HepG2 (cell line): ENCODE data around the gene ARHGEF40. TPM values are rescaled to one million over a fixed set of nuclear protein-coding genes. Genes with fewer than 3 reads are reported as not detected.

Source experiments
- AKNA ChIP-seq: sonication (generic); formaldehyde crosslinking; IDR thresholded peaks from 2 replicates; pipeline ENCODE4 v1.4.0; 2020; ENCODE audit warnings: missing genetic modification reagents, borderline replicate concordance
- EP300 ChIP-seq, 3 experiments: sonication (generic) in 1 of 3; formaldehyde crosslinking in 1 of 3; IDR thresholded peaks; 2 replicates each; pipeline versions ENCODE4 v1.5.1 to v1.6.1; 2011 to 2020; ENCODE audit warnings: low read depth in 2 of 3, low read length in 2 of 3, borderline replicate concordance in 1 of 3, improper control_type of control experiment in 1 of 3, mild to moderate bottlenecking in 1 of 3, missing genetic modification reagents in 1 of 3, moderate library complexity in 1 of 3
- HNF1A ChIP-seq, 2 experiments: sonication (generic) in 1 of 2; formaldehyde crosslinking in 1 of 2; IDR thresholded peaks; 2 replicates each; pipeline versions ENCODE4 v1.4.0 to v1.6.1; 2016 to 2020; ENCODE audit warnings: borderline replicate concordance in 1 of 2, low read depth in 1 of 2, mild to moderate bottlenecking in 1 of 2, missing genetic modification reagents in 1 of 2
- JARID2 ChIP-seq: sonication (generic); formaldehyde crosslinking; IDR thresholded peaks from 2 replicates; pipeline ENCODE4 v1.8.1; 2023; ENCODE audit warnings: missing genetic modification reagents, inconsistent platforms; ENCODE audit not compliant: insufficient replicate concordance
- NCOA1 ChIP-seq: sonication (generic); formaldehyde crosslinking; IDR thresholded peaks from 2 replicates; pipeline ENCODE4 v1.9.0; 2021; ENCODE audit warnings: missing genetic modification reagents
- NCOA2 ChIP-seq: sonication (generic); formaldehyde crosslinking; IDR thresholded peaks from 2 replicates; pipeline ENCODE4 v1.8.0; 2022; ENCODE audit warnings: inconsistent platforms
- PITX1 ChIP-seq: sonication (generic); formaldehyde crosslinking; IDR thresholded peaks from 2 replicates; pipeline ENCODE4 v1.5.1; 2020; ENCODE audit warnings: mild to moderate bottlenecking, missing genetic modification reagents
- RNF219 ChIP-seq: sonication (generic); formaldehyde crosslinking; IDR thresholded peaks from 2 replicates; pipeline ENCODE4 v1.5.0; 2020; ENCODE audit warnings: mild to moderate bottlenecking, missing genetic modification reagents
- SAFB2 ChIP-seq: sonication (generic); formaldehyde crosslinking; IDR thresholded peaks from 2 replicates; pipeline ENCODE4 v1.5.1; 2020; ENCODE audit warnings: missing genetic modification reagents, low read depth, mild to moderate bottlenecking, borderline replicate concordance
- SMC3 ChIP-seq: IDR thresholded peaks from 2 replicates; pipeline ENCODE4 v1.6.1; 2011; ENCODE audit warnings: low read length, improper control_type of control experiment
- YY1 ChIP-seq: IDR thresholded peaks from 2 replicates; pipeline ENCODE4 v1.6.1; 2011; ENCODE audit warnings: low read length, low read depth, moderate library complexity, mild to moderate bottlenecking; ENCODE audit not compliant: insufficient read depth, insufficient replicate concordance
- ZBTB7B ChIP-seq: sonication (generic); formaldehyde crosslinking; IDR thresholded peaks from 2 replicates; pipeline ENCODE4 v1.4.0; 2020; ENCODE audit warnings: missing genetic modification reagents
- ZNF12 ChIP-seq: sonication (generic); formaldehyde crosslinking; IDR thresholded peaks from 2 replicates; pipeline ENCODE4 v1.5.0; 2020; ENCODE audit warnings: missing genetic modification reagents
- ZNF549 ChIP-seq: sonication (generic); formaldehyde crosslinking; IDR thresholded peaks from 2 replicates; pipeline ENCODE4 v1.5.0; 2020; ENCODE audit warnings: missing genetic modification reagents
- ZNF615 ChIP-seq: sonication (generic); formaldehyde crosslinking; IDR thresholded peaks from 2 replicates; pipeline ENCODE4 v1.5.0; 2020; ENCODE audit warnings: mild to moderate bottlenecking, missing genetic modification reagents, borderline replicate concordance
- polyA plus RNA-seq, 8 experiments: library from polyadenylated mRNA; depleted of rRNA in 3 of 8; stranded (reverse) in 7 of 8; unstranded in 1 of 8; fragments of >200 nt; fragmentation: Illumina TruSeq in 4 of 8; extraction: Trizol in 4 of 8; gene quantifications; 2 replicates each; pipeline versions ENCODE4 v1.2.1 to v1.2.3, GENCODE V29; 2011 to 2016; ENCODE audit warnings: low read depth in 4 of 8, missing spikeins in 1 of 8, mixed read lengths in 1 of 8; ENCODE audit not compliant: insufficient read depth in 1 of 8
- total RNA-seq, 5 experiments: library from RNA; depleted of rRNA; stranded (reverse); fragments of >200 nt; fragmentation: Illumina TruSeq; extraction: Trizol; gene quantifications; 2 replicates each; pipeline ENCODE4 v1.2.3, GENCODE V29; 2016; ENCODE audit warnings: low read depth in 1 of 5

ARHGEF40 gene
- total and polyA plus RNA-seq, 2 of the 13 experiments (the other 11 are each of a cell fraction or from before 2014, with no cell fraction given) = 28.1 to 78.1 TPM

- TF ChIP-seq JARID2 (CRISPR knock-in tag) (no peak), ZNF12 (peak; percentile 56; the same call in 1 of the 2 replicates), NCOA1 (CRISPR knock-in tag) (0 out of 2 replicates have a peak, but pooled peaks have one; percentile 54), EP300 (IDR thresholded peaks at IDR 0.05; ENCODE audit: low read depth in 2 of 2, low read length in 2 of 2) (no peak), EP300 (CRISPR knock-in tag; IDR thresholded peaks at IDR 0.05; ENCODE audit: borderline replicate concordance) (no peak), ZNF615 (CRISPR knock-in tag) (no peak), HNF1A (IDR thresholded peaks at IDR 0.05; ENCODE audit: low read depth) (no peak), HNF1A (CRISPR knock-in tag; IDR thresholded peaks at IDR 0.05; ENCODE audit: borderline replicate concordance) (no peak), PITX1 (CRISPR knock-in tag) (peak; percentile 75; the same call in 1 of the 2 replicates), AKNA (CRISPR knock-in tag) (no peak), YY1 (no peak), ZBTB7B (CRISPR knock-in tag) (no peak; the same call in 1 of the 2 replicates), NCOA2 (CRISPR knock-in tag) (no peak), SAFB2 (no peak), ZNF549 (no peak), RNF219 (CRISPR knock-in tag) (no peak), SMC3 (no peak)
These were observed 31.4 kb upstream of the ARHGEF40 start (continued) for GRCh38 chr14:21038441-21039422.
